Cerebellar cortex (tissue), 1 donor: ENCODE data around the gene STAM2.
A peak's percentile ranks its signal among the peaks of the same experiment; 100 is the strongest.
"Not testable (repeated sequence)": the region's sequence is repeated elsewhere in the genome, so short reads cannot be mapped to it uniquely, and the experiment has no call there.

Experiments used
- DNase-seq: peaks from one replicate; pipeline ENCODE4 v3.0.0-alpha.2; 2015; ENCODE audit warnings: low spot score

STAM2 gene

GRCh38 chr2:152175368-152176112, at the start of gene STAM2:
TSS of gene STAM2 (minus strand) at chr2:152175763. CDS start at chr2:152175642, 121 bp downstream.
- peak; percentile 90 for DNase-seq

- DNase-seq, result no peak
These were observed 48.4 kb upstream of the STAM2 start for GRCh38 chr2:152223977-152224376.

GRCh38 chr2:152222975-152223637, 47.5 kb upstream of the STAM2 start:
- DNase-seq, result peak; percentile 46

GRCh38 chr2:152221839-152222238, 46.3 kb upstream of the STAM2 start:
- DNase-seq, result no peak

GRCh38 chr2:152219077-152219828, 43.7 kb upstream of the STAM2 start:
- no peak for DNase-seq

- DNase-seq, result no peak
These were observed 25.9 kb upstream of the STAM2 start for GRCh38 chr2:152201466-152201830.

GRCh38 chr2:152200565-152201465, 25.3 kb upstream of the STAM2 start:
- no peak for DNase-seq

GRCh38 chr2:152200101-152200500, 24.5 kb upstream of the STAM2 start:
- DNase-seq, result no peak

- no peak for DNase-seq
These were observed 22.9 kb upstream of the STAM2 start for GRCh38 chr2:152198499-152198898.

- DNase-seq, result not testable (repeated sequence)
These were observed 22.1 kb upstream of the STAM2 start for GRCh38 chr2:152197508-152198284.

- peak; percentile 78 for DNase-seq
These were observed 14.3 kb upstream of the STAM2 start for GRCh38 chr2:152189622-152190495.

GRCh38 chr2:152186808-152187207, 11.2 kb upstream of the STAM2 start:
- not testable (repeated sequence) for DNase-seq

GRCh38 chr2:152186262-152186661, 10.7 kb upstream of the STAM2 start:
- DNase-seq, result no peak

GRCh38 chr2:152183401-152184073, 8.0 kb upstream of the STAM2 start:
- no peak for DNase-seq

GRCh38 chr2:152177667-152178066, 2.1 kb upstream of the STAM2 start:
- DNase-seq, result not testable (repeated sequence)

- DNase-seq, result no peak
These were observed 651 bp upstream of the STAM2 start for GRCh38 chr2:152176113-152176714.

- DNase-seq, result no peak
These were observed 573 bp downstream of the STAM2 start for GRCh38 chr2:152175012-152175367.

- no peak for DNase-seq
These were observed 989 bp downstream of the STAM2 start for GRCh38 chr2:152174574-152174973.

- DNase-seq, result no peak
These were observed 1.7 kb downstream of the STAM2 start for GRCh38 chr2:152173831-152174230.
